ENCODE measurements around the gene ANKRD28.

The ANKRD28 gene

GRCh38 chr3:15659254-15659975 lies 138.4 kb downstream of the ANKRD28 start:
- no peak for DNase-seq

- DNase-seq = no peak
Measured at GRCh38 chr3:15657016-15657415, 140.8 kb downstream of the ANKRD28 start.

DNA sequence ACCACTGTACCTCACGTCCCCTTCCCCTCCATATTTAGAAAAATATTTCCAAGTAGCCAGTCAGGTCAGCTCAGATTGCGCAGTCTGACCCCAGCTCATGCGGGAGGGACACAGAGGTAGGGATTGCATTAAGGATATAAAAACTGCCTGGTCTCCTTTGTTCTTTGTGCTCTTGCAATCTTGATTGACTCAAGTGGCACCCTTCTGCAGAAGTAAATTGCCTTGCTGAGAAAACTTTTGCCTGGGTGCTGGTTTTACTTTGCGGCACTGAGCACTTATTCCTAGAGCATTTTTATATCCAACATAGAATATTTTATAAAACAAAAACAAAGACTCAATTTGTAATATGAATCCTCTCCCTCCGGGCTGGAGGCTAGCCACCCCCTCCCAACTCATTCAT lies 141.4 kb downstream of the ANKRD28 start:
- DNase-seq = no peak

GRCh38 chr3:15654891-15655290 lies 142.9 kb downstream of the ANKRD28 start:
- no peak for DNase-seq

GRCh38 chr3:15654127-15654526 lies 143.7 kb downstream of the ANKRD28 start:
- no peak for DNase-seq

- no peak for DNase-seq
Measured at GRCh38 chr3:15653321-15653720, 144.5 kb downstream of the ANKRD28 start.

GRCh38 chr3:15651396-15651795 lies 146.4 kb downstream of the ANKRD28 start:
- DNase-seq = no peak

DNA sequence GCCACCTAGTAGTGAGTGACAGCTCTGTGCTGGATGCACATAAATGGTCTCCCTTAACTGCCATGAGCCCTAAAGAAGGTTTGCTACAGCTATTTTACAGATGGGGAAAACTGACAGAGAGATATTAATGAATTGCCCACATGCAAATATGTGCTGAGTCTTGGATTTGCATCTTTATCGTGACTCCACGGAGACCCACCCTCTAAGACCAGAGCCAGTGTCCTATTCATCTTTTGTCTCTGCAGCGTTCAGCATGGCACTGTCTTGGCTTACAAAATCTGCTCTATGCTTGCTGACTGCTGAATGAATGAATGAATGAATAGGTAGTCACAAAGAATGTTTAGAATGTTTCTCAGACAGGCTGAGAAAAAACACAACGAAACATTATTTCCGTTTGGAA lies 147.9 kb downstream of the ANKRD28 start:
- DNase-seq = no peak

DNA sequence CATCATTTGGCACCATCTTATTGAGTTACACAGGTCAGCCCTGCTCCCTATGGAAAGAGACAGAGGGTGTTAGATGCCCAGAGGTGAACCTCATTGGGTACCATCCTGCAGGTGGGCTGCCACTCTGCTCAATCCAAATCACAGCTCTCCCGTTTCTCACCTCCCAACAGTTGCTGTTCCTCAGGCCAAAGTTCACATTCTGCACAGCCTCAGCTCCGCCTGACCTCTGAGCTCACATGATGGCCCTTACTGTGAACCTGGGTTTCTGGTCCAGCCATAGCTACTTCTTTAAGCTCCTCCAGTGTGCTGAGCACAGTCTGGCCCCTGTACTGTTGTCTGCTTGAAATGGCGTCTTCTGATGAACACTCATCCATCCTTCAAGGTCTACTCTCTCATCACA lies 148.4 kb downstream of the ANKRD28 start:
- DNase-seq = no peak

DNA sequence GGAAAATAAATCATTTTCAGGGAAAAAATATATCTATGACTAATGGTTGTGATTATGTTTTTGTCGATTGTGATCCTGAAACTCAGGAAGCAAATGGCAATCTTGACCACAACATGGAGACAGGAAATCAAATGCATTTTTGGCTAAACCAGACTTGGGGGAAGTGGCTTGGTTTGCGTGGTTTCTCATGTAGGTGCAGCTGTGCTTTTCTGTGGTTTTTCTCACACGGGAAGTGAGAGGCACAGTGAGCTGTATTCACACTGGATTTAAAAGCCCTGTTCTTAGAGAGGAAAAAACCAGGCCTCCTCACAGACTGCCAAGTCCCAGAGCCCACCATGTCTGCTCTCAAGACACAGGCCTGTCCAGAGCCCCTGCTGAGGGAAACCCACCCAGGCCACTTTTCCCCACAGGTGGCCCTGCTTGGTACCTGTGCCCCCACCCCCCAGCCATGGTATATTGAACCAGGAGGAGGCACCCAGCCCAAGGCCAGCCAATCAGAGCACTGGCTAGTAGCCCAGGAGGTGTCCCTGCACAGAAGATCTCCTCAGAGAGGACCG lies 150.1 kb downstream of the ANKRD28 start:
- peak; percentile 51 to 68 for DNase-seq

DNA sequence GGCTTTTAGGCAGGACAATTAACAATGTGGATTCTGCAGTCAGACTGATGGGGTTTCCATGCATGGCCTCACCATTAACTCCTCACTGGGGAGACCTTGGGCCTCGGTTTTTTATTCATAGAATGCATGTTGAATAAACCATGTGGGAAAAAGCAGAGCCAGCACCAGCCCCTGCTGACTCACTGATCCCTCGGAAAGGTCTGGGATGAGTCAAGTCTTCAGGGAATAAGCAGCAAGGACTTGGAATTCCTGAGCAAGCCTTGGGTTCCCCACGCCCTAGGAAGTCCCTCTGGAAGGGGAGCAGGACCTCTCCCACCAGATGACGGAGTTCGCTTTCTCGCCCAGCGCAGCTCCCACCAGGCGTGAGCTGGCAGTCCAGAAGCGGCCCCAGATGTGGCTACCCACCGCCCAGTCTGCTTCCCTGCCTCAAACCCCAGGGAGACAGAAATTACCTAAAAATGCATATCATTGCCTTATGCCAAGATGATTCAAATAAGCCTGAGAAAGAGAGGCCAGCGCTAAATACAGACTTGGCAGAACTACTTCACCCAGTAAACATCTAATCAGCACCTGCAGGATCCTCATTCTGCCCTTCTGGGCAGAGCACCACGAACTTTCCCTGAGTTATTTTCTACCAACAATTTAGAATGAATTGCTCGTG lies 150.8 kb downstream of the ANKRD28 start:
- peak in 1 of 2 donors; percentile 9 for DNase-seq

- DNase-seq = no peak
Measured at GRCh38 chr3:15645740-15646501, 151.9 kb downstream of the ANKRD28 start.

GRCh38 chr3:15645246-15645645 lies 152.5 kb downstream of the ANKRD28 start:
- DNase-seq = no peak

GRCh38 chr3:15638891-15639262 lies 158.9 kb downstream of the ANKRD28 start:
- DNase-seq = no peak

DNA sequence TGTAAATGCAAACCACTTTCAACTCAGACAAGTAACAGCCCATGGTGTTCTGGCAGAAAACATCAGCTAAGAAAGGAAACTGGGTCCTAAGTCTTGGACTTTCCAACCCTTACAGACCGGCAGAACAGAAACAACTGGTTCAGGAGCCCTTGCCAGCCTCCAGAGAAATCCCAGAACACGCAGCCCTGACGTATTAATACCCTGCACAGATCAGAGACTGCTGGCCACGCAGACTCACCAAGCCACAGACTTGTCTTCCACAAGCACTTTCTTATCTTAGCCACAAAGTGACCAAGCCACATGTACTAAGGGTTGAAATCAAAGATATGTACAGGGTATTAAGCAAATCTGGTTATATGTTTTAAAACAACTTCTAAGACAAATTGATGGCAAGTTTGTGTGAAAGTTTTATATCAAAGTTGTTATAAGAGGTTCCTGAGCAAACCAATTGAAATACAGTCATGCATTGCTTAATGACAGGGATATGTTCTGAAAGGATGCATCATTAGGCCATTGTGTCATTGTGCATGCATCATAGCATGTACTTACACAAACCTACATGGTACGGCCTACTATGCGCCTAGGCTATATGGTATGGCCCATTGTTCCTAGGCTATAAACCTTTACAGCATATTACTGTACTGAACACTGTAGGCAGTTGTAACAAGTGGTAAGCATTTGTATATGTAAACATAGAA lies 159.4 kb downstream of the ANKRD28 start:
- no peak for DNase-seq

DNA sequence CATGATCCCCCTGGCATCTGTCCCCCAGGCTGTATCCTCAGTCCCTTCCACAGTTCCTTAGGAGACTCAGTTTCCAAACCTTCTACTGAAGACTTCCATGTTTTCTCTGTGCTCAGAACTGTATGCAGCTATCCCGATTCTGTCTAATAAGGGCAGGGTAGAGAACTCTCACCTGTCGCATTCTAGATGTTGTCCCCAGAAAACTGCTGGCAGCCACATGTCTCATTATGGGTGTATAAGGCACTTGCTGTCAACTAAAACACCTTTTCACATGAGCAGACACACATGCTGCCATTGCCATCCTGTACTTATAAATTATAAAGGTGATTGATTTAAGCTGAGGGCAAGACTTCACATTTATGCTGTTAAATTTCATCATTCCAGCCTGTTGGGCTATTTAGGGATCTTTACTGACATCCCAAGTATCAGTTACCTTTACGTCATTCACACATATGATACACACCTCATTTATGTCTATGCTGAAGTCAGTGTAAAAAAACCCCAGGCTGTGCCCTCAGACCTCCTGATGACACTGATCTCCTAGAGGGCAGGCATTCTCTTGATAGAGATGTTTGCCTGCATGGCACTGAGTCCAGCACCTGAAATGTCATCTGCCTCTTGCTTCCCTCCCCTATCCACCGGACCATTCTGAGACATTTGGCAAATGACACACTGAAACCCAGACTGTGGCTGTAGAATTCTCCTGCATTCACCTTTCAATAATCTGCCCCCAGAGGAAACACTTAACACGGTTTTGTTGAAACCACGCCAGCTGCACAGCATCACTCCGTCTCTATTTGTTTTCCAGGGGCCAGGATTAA lies 160.4 kb downstream of the ANKRD28 start:
- no peak for DNase-seq

- peak; percentile 4 to 21 for DNase-seq
Measured at GRCh38 chr3:15636028-15636709, 161.6 kb downstream of the ANKRD28 start.

- DNase-seq = no peak
Measured at GRCh38 chr3:15635121-15635661, 162.6 kb downstream of the ANKRD28 start.

DNA sequence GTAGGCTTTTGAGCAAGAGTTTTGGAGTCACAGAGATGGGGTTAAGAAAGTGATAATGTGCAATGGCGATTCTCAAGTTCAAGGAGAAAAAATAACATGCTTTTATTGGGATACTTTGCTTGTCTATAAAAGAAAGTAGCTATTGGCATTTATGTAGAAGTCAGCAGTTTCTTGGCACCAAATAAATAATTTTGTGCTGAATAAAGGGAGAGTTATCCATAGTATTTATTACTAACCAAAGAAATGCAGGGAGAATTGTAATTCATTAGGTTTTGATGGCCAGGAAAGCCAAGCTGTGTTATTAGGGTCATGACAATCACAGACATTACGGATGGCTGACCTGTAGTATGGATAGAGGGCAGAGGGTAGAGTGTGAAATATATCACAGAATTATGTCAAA lies 163.1 kb downstream of the ANKRD28 start:
- DNase-seq = no peak

DNA sequence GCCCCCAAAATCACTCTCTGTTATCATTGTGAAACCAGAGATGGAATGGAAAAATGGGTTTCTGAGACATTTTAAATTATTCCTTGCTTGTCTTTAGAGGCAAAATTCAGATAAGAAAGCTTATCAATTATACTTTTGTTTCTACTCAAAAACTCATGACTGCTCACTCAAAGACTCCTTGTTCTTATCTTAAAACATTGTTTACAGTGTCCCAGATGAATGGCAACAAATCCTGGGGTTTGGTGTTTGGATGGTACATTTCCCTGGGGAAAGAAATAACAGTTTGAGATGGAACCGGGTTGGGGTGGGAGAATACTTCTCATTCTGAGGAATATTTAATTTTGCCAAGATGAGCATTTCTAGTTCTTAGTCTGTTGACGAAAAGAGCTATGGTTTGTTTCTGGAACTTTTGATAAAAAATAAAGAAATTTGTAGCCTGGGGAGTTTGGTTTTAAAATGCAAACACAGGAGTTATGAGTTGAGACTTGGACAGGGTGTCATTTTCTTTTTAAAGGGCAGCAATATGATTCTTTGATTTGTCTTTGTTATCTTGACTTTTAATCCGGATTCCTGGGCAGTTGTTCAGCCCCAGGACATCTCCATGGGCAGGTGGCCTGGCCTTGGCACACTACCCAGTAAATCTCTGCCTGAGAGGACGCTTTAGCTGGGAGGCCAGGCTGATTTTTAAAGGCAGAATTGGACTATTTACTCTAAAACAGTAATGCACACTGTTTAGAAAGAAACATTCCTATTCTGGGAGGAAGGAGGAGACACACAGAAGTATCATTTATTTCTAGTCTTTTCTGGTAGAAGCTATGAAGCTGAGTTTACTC lies 163.8 kb downstream of the ANKRD28 start:
- DNase-seq = no peak

All from CD4-positive, alpha-beta T cell treated with Interferon alpha-2 for 1 hour (primary cell).